Measurements from ENCODE around the gene CCDC136. TPM values are rescaled to one million over a fixed set of nuclear protein-coding genes. Genes with fewer than 3 reads are reported as not detected.

Gene CCDC136
- total and polyA plus RNA-seq, 2 donors (not counting 1 experiment from before 2014, with no cell fraction given) = 8.3 to 12.1 TPM

DNA sequence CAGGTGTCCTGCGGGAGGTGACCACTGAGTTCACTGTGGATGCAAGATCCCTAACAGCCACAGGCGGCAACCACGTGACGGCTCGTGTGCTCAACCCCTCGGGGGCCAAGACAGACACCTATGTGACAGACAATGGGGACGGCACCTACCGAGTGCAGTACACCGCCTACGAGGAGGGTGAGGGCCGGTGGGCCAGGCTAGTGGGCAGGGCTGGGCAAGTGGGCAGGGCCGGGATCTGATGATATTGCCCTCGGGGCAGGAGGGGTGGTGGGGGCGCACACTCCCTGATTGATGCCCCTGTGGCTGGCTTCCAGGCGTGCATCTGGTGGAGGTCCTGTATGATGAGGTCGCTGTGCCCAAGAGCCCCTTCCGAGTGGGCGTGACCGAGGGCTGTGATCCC lies 54.2 kb downstream of the CCDC136 start:
- Histone ChIP-seq H3K27me3 (ENCODE audit: control insufficient read depth, insufficient read depth, low read length) (no peaks in the 10 kb centered on the region), H3K4me3 (replicated peaks in 1 of 4; ENCODE audit: control extremely low read depth in 1 of 4, insufficient read depth in 1 of 4, low read depth in 3 of 4, low read length in 4 of 4) (no peak overlapping the region), H3K4me1 (ENCODE audit: control insufficient read depth, extremely low read depth, insufficient read depth, low read length) (no peaks in the 10 kb centered on the region), H3K9ac (ENCODE audit: insufficient read depth, low read length) (no peak overlapping the region), H3K9me3 (ENCODE audit: control insufficient read depth, insufficient read depth, low read depth, low read length) (no peaks in the 10 kb centered on the region), H3K4me2 (ENCODE audit: extremely low read depth, insufficient read depth, low read length) (no peak overlapping the region), H2AFZ (ENCODE audit: low read length) (no peak overlapping the region), H3K27ac (ENCODE audit: insufficient read depth, low read length) (no peak overlapping the region), H4K20me1 (ENCODE audit: control insufficient read depth, extremely low read depth, insufficient read depth, low read length) (peaks cover 2% of the 10 kb centered on the region), H3K36me3 (ENCODE audit: control insufficient read depth, insufficient read depth, low read length) (peaks cover 69% of the 10 kb centered on the region), H3K79me2 (ENCODE audit: control insufficient read depth, insufficient read depth, low read length) (no peaks in the 10 kb centered on the region)
- no peak for DNase-seq (ENCODE audit: low read depth in 2 of 2)
- no peak for TF ChIP-seq EZH2 (IDR thresholded peaks at IDR 0.05; ENCODE audit: low read length, missing control alignments)
- TF ChIP-seq, protein P1, sequence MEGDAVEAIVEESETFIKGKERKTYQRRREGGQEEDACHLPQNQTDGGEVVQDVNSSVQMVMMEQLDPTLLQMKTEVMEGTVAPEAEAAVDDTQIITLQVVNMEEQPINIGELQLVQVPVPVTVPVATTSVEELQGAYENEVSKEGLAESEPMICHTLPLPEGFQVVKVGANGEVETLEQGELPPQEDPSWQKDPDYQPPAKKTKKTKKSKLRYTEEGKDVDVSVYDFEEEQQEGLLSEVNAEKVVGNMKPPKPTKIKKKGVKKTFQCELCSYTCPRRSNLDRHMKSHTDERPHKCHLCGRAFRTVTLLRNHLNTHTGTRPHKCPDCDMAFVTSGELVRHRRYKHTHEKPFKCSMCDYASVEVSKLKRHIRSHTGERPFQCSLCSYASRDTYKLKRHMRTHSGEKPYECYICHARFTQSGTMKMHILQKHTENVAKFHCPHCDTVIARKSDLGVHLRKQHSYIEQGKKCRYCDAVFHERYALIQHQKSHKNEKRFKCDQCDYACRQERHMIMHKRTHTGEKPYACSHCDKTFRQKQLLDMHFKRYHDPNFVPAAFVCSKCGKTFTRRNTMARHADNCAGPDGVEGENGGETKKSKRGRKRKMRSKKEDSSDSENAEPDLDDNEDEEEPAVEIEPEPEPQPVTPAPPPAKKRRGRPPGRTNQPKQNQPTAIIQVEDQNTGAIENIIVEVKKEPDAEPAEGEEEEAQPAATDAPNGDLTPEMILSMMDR (conservative IDR thresholded peaks at IDR 0.05 in 1 of 2, IDR thresholded peaks at IDR 0.05 in 1 of 2; ENCODE audit: low read depth in 1 of 2, low read length in 2 of 2) = no peak

DNA sequence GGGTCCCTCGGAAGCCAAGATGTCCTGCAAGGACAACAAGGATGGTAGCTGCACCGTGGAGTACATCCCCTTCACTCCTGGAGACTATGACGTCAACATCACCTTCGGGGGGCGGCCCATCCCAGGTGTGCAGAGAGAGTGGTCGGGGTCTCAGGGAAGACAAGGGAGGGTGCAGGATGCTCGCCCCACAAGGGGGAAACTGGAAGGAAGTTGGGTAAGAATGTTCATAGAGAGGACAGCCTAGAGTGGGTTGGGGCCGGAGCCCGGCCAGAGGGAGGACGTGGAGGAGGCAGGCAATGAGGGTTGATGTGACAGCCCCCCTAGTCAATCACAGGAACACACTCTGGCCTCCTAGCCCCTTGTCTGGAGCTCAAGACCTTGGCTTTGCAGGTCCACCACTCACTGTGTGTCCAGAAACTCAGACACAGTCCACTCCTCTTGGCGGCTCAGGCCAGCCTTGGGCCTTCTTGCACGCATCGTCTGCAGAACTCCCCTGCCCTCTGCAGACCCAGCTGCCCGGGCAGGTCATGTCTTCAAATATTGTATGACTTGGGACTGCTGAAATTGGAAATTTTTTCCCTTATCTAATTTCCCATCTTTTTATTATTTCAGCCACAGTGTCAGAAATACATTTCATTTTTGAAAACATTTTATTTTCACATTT lies 55.1 kb downstream of the CCDC136 start:
- Histone ChIP-seq H3K4me3 (replicated peaks in 1 of 4; ENCODE audit: control extremely low read depth in 1 of 4, insufficient read depth in 1 of 4, low read depth in 3 of 4, low read length in 4 of 4) (no peak overlapping the region), H3K9ac (ENCODE audit: insufficient read depth, low read length) (no peak overlapping the region), H3K27me3 (ENCODE audit: control insufficient read depth, insufficient read depth, low read length) (no peaks in the 10 kb centered on the region), H3K9me3 (ENCODE audit: control insufficient read depth, insufficient read depth, low read depth, low read length) (no peaks in the 10 kb centered on the region), H3K36me3 (ENCODE audit: control insufficient read depth, insufficient read depth, low read length) (peaks cover 70% of the 10 kb centered on the region), H2AFZ (ENCODE audit: low read length) (no peak overlapping the region), H3K4me2 (ENCODE audit: extremely low read depth, insufficient read depth, low read length) (no peak overlapping the region), H3K4me1 (ENCODE audit: control insufficient read depth, extremely low read depth, insufficient read depth, low read length) (no peaks in the 10 kb centered on the region), H3K79me2 (ENCODE audit: control insufficient read depth, insufficient read depth, low read length) (no peaks in the 10 kb centered on the region), H4K20me1 (ENCODE audit: control insufficient read depth, extremely low read depth, insufficient read depth, low read length) (peaks cover 2% of the 10 kb centered on the region), H3K27ac (ENCODE audit: insufficient read depth, low read length) (no peak overlapping the region)
- no peak for TF ChIP-seq EZH2 (IDR thresholded peaks at IDR 0.05; ENCODE audit: low read length, missing control alignments)
- TF ChIP-seq, protein P1 (conservative IDR thresholded peaks at IDR 0.05 in 1 of 2, IDR thresholded peaks at IDR 0.05 in 1 of 2; ENCODE audit: low read depth in 1 of 2, low read length in 2 of 2) = no peak
- DNase-seq (ENCODE audit: low read depth in 2 of 2) = no peak

DNA sequence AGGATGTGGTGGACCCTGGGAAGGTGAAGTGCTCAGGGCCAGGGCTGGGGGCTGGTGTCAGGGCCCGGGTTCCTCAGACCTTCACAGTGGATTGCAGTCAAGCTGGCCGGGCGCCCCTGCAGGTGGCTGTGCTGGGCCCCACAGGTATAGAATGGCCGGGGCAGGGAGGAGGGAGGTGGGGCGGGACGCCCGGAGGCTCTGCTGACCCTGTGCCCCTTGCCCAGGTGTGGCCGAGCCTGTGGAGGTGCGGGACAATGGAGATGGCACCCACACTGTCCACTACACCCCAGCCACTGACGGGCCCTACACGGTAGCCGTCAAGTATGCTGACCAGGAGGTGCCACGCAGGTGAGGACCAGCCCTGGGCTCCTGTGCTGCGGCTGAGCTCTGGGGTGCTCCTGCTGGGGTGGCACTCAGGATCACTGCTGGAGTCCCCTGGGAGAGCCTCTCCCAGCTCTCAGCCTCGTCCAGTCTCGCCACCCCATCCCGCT lies 56.0 kb downstream of the CCDC136 start:
- H4K20me1 ChIP-seq (ENCODE audit: control insufficient read depth, extremely low read depth, insufficient read depth, low read length) = peaks cover 2% of the 10 kb centered on the region
- DNase-seq (ENCODE audit: low read depth in 2 of 2) = no peak
- H3K36me3 ChIP-seq (ENCODE audit: control insufficient read depth, insufficient read depth, low read length) = peaks cover 71% of the 10 kb centered on the region

More for the DNA sequence above, 56.0 kb downstream of the CCDC136 start:
- H3K4me1 ChIP-seq (ENCODE audit: control insufficient read depth, extremely low read depth, insufficient read depth, low read length) = no peaks in the 10 kb centered on the region
- H3K79me2 ChIP-seq (ENCODE audit: control insufficient read depth, insufficient read depth, low read length) = no peaks in the 10 kb centered on the region
- TF ChIP-seq EZH2 (IDR thresholded peaks at IDR 0.05; ENCODE audit: low read length, missing control alignments) = no peak
- TF ChIP-seq, protein P1 (conservative IDR thresholded peaks at IDR 0.05 in 1 of 2, IDR thresholded peaks at IDR 0.05 in 1 of 2; ENCODE audit: low read depth in 1 of 2, low read length in 2 of 2) = no peak
- no peak overlapping the region for H3K27ac ChIP-seq (ENCODE audit: insufficient read depth, low read length)
- no peak overlapping the region for H3K4me2 ChIP-seq (ENCODE audit: extremely low read depth, insufficient read depth, low read length)
- H3K27me3 ChIP-seq (ENCODE audit: control insufficient read depth, insufficient read depth, low read length) = no peaks in the 10 kb centered on the region
- no peak overlapping the region for H2AFZ ChIP-seq (ENCODE audit: low read length)
- H3K9ac ChIP-seq (ENCODE audit: insufficient read depth, low read length) = no peak overlapping the region
- H3K4me3 ChIP-seq (replicated peaks in 1 of 4; ENCODE audit: control extremely low read depth in 1 of 4, insufficient read depth in 1 of 4, low read depth in 3 of 4, low read length in 4 of 4) = no peak overlapping the region
- H3K9me3 ChIP-seq (ENCODE audit: control insufficient read depth, insufficient read depth, low read depth, low read length) = no peaks in the 10 kb centered on the region
